ENCODE measurements around the gene ADAMTS17.
"Not testable (repeated sequence)": the region's sequence is repeated elsewhere in the genome, so short reads cannot be mapped to it uniquely, and the experiment has no call there.

The ADAMTS17 gene

GRCh38 chr15:100341750-100342560 is at the start of gene ADAMTS17:
Gene ADAMTS17 (minus strand): TSS chr15:100341975. CDS start chr15:100341899, 76 bp downstream.
- DNase-seq = peak; percentile 92

GRCh38 chr15:100385300-100386050 is 43.7 kb upstream of the ADAMTS17 start:
- no peak for DNase-seq

GRCh38 chr15:100384108-100384410 is 42.3 kb upstream of the ADAMTS17 start:
- DNase-seq = no peak

GRCh38 chr15:100383302-100384107 is 41.7 kb upstream of the ADAMTS17 start:
- DNase-seq = no peak

- DNase-seq = no peak
These were observed 32.2 kb upstream of the ADAMTS17 start for GRCh38 chr15:100373942-100374341.

GRCh38 chr15:100373120-100373896 is 31.5 kb upstream of the ADAMTS17 start:
- DNase-seq = no peak

GRCh38 chr15:100372739-100373119 is 31.0 kb upstream of the ADAMTS17 start:
- no peak for DNase-seq

- DNase-seq = no peak
These were observed 13.6 kb upstream of the ADAMTS17 start for GRCh38 chr15:100355342-100355741.

- DNase-seq = no peak
These were observed 11.7 kb upstream of the ADAMTS17 start for GRCh38 chr15:100353449-100353848.

GRCh38 chr15:100350434-100351226 is 8.9 kb upstream of the ADAMTS17 start:
- DNase-seq = no peak

- peak; percentile 97 for DNase-seq
These were observed 8.1 kb upstream of the ADAMTS17 start for GRCh38 chr15:100349696-100350433.

GRCh38 chr15:100349321-100349695 is 7.5 kb upstream of the ADAMTS17 start:
- DNase-seq = no peak

- DNase-seq = no peak
These were observed 6.8 kb upstream of the ADAMTS17 start for GRCh38 chr15:100348578-100348977.

GRCh38 chr15:100346866-100347512 is 5.2 kb upstream of the ADAMTS17 start:
- DNase-seq = no peak

GRCh38 chr15:100345438-100345837 is 3.7 kb upstream of the ADAMTS17 start:
- no peak for DNase-seq

GRCh38 chr15:100343251-100343650 is 1.5 kb upstream of the ADAMTS17 start:
- no peak for DNase-seq

- no peak for DNase-seq
These were observed 481 bp downstream of the ADAMTS17 start for GRCh38 chr15:100341239-100341749.

- no peak for DNase-seq
These were observed 995 bp downstream of the ADAMTS17 start for GRCh38 chr15:100340721-100341238.

- DNase-seq = no peak
These were observed 1.8 kb downstream of the ADAMTS17 start for GRCh38 chr15:100339999-100340398.

- not testable (repeated sequence) for DNase-seq
These were observed 2.3 kb downstream of the ADAMTS17 start for GRCh38 chr15:100339451-100339850.
